HG03575 (cell line): Measurements from ENCODE around the gene RAB28.

Experiments
- ATAC-seq: cut with Tn5 transposase; IDR thresholded peaks from one replicate; pipeline ENCODE4 v1.9.1; 2021; ENCODE audit not compliant: unreplicated experiment, insufficient number of reproducible peaks, low FRiP score; ENCODE audit errors: extremely low read depth

Gene RAB28

DNA sequence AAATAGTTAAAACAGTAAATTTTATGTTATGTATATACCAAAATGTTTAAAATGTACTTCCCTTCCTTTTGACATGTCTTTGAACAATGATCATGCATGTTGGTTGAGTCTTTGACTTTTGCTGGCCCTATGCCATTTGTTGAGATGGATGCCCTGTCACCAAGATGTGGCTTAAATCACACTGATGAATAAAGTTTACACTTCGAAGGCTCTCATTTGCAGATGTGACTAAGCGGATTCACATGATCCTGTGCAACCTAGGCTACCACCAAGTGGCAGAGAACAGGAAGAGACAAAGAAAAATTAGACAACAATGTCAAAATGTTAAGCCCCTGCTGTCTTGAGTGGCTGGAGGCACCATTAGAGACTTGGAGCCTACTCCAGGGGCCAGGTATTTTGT, 139.9 kb downstream of the RAB28 start:
- no peak for ATAC-seq

DNA sequence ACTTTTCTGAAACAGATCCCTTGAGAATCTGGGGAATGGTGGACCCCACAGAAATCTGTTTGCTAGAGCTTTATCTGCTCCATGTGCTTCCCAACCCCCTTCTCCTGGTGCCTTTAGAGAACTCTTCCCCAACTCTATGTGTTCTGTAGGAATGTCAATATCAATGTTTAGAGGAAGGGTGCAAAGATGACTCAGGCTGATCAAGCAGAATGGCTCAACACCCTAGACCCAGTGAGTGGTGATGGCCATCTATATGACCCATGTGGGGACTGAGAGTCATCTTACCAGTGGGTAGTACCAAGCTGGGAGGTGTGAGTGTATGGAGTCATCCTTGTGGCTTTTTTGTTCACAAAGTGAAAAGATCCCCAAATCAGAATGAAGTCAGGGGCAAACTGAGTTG, 143.5 kb downstream of the RAB28 start:
- ATAC-seq = no peak

DNA sequence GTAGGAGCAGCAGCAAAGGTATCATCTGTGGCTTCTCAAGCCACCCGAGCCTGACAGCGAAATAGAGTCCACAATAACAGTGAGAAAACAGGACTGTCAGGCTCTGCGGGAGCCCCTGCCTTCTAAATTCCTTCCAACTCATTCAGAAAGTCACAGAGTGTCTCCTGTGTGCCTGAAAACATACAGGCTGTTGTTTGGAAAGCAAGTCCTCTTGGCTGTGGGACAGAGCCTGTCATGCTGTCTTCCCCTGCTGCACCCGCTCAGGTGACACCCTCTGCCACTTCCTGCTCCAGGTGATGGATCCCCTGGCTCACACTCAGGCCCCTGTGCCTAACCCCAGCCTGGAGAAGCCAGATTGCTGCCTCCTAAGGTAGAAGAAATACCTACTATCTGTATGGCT, 152.3 kb downstream of the RAB28 start:
- no peak for ATAC-seq

DNA sequence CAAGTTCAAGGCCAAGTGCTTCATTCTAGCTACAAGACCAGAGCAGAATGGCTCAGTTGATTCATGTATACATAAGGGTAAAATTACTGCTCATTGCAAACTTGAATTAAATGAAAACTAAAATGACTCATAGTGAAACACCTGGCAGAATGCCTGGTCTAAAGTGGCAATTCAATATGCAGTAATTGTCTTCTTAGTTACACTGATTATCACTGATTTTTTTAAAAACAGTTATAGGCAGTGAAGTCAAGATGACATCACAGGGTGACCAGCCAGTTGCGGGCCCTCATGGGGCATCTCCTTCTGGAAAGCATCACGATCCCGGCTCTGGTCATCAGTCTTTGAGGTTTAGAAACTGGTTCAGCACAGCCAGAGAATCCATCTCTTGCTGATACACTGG, 154.2 kb downstream of the RAB28 start:
- no peak for ATAC-seq

DNA sequence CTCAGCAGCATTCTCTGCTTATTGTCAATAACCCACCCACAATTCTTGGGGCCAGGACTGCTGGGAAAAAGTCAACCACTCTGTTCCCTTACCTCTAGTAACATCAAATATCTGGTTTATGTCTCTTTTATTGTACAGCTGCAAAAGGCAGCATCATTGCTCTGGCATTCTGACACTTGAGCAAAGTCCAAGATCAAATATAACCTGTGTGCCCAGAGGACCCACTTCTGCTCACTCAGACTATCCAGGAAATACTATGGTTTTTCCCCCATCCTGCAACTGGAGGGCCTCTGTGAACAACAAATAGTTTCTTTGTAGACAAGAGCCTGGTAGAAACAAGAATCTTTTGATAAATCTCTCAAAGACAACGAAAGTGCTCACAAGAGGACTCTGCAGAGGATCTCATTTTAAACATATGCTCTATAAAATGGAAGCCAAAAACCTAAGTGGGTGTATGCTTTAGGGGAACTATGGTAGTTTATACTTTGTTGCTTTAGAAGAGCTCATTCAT, 154.7 kb downstream of the RAB28 start:
- ATAC-seq = no peak

DNA sequence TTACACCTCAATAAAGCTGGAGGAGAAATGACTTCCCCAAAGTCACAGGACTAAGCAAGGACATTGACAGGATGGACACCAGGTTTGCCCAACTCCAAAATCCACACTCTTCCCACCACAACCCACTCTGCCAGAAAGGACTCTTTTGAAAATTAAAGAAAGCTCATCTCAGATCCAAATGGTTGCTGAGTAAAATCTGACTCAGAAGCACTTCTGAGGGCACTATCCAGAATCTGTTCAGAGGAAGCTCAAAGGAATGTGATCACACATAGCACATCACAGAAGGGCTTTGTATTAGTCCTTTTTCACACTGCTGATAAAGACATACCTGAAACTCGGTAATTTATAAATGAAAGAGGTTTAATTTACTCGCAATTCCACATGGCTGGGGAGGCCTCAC, 155.5 kb downstream of the RAB28 start:
- no peak for ATAC-seq

DNA sequence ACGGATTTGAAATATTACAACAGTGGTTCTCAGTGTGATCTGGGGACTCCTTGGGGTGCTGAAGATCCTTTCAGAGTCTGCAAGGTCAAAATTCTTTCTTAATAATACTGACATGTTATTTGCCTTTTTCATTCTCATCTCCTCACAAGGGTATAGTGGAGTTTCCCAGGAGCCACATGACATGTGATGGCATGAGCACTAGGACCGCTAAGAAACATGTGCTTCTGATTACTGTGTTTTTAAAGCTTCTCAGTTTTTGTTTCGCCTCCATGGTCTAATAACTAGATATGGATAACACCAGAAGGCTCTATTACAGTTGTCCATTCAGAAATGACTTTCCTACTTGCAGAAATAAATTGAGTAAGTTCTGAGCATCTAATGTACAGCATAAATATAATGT, 156.1 kb downstream of the RAB28 start:
- ATAC-seq = no peak

DNA sequence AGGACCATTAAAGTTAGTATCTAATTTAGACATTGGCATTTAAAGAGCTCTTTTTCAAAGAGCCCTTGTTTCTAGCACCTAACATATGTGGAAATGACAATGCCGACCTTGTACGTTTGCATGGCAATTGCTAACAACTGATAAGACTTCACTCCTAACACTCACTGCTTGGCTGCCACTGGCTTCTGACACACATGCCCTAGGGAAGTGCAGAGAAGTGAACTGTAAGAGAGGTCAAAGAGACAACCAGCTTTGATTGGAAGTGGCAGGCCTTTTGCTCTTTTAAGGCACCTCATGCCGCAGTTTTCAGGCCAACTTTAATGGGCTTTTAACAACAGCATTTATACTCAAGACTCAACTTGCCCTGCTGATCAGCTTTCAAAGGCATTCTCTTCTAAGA, 158.4 kb downstream of the RAB28 start:
- no peak for ATAC-seq

DNA sequence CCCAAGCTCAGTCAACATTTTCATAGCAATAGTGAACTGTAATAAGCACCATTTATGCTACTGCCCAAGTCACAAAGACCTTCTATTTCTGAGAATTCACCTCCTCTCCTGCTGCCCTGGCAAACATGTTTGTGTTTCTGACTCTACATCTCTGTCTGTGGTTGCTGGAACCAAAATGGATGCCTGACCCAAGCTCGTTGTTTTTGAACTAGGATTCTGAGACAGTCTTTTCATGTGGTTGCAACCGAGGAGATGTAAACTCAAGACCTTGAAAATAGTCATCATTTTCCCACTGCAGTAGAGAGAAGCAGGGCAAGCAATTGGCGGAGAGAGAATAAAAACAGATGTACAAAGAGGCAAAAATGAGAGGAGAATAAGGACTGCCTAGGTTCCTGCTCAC, 160.2 kb downstream of the RAB28 start:
- no peak for ATAC-seq

DNA sequence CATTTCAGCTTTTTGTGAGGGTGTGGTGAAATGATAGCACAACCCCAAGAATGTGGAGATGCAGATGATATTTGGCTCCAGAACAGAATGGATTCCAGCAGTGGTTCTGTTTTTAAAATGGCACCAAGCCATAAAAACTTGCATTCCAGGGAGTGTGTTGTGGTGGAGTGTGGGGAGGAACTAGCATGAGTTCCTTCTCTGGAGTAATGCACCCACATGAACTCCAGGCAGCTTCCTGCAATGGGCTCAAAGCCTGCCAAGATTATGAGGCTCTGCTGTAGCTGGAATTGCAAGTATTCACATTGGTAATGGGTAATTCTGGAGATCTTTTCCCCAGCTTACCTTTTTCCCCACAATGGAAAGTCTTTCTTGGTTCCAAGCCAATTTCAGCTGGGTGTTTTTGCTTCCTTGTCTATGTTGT, 161.4 kb downstream of the RAB28 start:
- no peak for ATAC-seq
